Ascending aorta (tissue), 2 donors: ENCODE data around the gene GRPEL1. TPM values are rescaled to one million over a fixed set of nuclear protein-coding genes. Genes with fewer than 3 reads are reported as not detected.

Source experiments
- DNase-seq, 2 donors: peaks; one replicate each; pipeline ENCODE4 v3.0.0-alpha.2; 2019; ENCODE audit warnings: low spot score in 2 of 2
- H3K27ac ChIP-seq, 2 donors: fragments of 200-600 bp; sonication (generic); one replicate each; pipeline ENCODE4 v1.5.1; 2016 to 2017; ENCODE audit warnings: mild to moderate bottlenecking in 1 of 2
- H3K27me3 ChIP-seq: fragments of 200-600 bp; sonication (generic); one replicate; pipeline ENCODE4 v1.5.1; 2017
- H3K36me3 ChIP-seq, 2 donors: fragments of 200-600 bp; sonication (generic); one replicate each; pipeline ENCODE4 v1.5.1; 2016
- H3K4me1 ChIP-seq, 2 donors: fragments of 200-600 bp; sonication (generic); one replicate each; pipeline ENCODE4 v1.5.1; 2016 to 2017; ENCODE audit warnings: mild to moderate bottlenecking in 1 of 2
- H3K4me3 ChIP-seq, 2 donors: fragments of 200-600 bp; sonication (generic); one replicate each; pipeline ENCODE4 v1.5.1; 2016 to 2017; ENCODE audit warnings: mild to moderate bottlenecking in 1 of 2
- H3K9me3 ChIP-seq, 2 donors: fragments of 200-600 bp; sonication (generic); one replicate each; pipeline ENCODE4 v1.5.1; 2016
- intact Hi-C: fragments of 100-400 bp; cut with DNase I; formaldehyde crosslinking; loops from one replicate; pipeline ENCODE4 v1.15.1; 2023
- total RNA-seq: library from RNA; depleted of rRNA; stranded (reverse); fragments of >200 nt; gene quantifications from one replicate; pipeline ENCODE4 v1.1.0, GENCODE V29; 2016
- TF ChIP-seq, protein P1 (sequence below), 3 experiments: fragments of 200-600 bp in 2 of 3; fragments of 450-650 bp in 1 of 3; sonication (generic) in 2 of 3; IDR thresholded peaks; one replicate each; pipeline ENCODE4 v1.5.1; 2016 to 2019; ENCODE audit warnings: antibody characterized with exemption in 3 of 3, mild to moderate bottlenecking in 1 of 3, moderate library complexity in 1 of 3

Gene GRPEL1
- total RNA-seq, 1 donor from 2014 or later: 42.5 TPM

DNA sequence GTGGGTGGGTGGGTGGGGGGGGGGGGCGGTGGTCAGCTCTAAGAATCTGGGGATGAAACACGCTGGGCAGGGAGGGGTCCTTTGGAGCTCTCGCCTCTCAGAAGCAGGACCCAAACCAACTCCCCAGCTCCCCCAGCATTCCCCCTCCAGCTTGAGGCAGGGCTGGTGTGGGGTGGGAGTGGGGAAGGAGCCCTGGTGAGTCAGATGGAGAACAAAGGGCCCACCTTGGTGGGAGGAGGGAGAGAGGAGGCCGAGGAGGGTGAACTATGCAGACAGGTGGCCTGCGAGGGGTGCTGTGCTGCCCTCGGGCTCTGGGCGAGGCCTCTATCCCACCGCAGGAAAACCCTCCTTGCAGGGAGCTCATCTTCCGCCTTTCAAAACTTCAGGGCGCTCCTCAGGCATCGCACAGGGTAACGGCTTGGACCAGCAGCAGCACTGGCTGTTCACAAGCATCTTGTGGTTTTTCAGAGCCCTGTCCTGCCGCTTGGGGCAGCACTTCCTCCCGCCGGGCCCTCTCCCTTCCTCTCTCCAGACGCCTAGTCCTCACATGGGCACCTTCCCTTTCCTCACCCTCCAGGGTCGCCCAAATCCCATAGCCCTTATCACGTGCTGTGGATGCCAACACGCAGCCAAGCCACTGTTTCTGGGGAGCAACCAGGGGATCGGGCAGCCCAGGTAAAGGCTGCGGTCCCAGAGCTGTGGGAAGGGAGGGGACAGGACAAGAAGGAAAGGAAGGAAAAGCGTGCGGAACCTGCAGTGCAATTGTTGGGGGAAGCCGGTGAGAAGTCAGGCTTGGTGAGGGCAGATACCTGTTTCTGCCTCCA lies 34.0 kb upstream of the GRPEL1 start:
- Histone ChIP-seq H3K4me1 (peaks cover 5 to 20% of the 10 kb centered on the region in 2 donors), H3K27me3 (no peaks in the 10 kb centered on the region), H3K36me3 (no peaks in the 10 kb centered on the region), H3K4me3 (peak overlapping the region; percentile 57 to 70), H3K9me3 (no peaks in the 10 kb centered on the region), H3K27ac (peak overlapping the region; percentile 83 to 84)
- intact Hi-C loops: loop anchor here (2.0 to 10.0 kb wide), 5 partner anchors 33 to 833 kb away; partner anchors contain the start of genes GRPEL1, MAN2B2, SORCS2 and TADA2B
- peak in 1 of 2 donors; percentile 83 for DNase-seq
- TF ChIP-seq, protein P1, sequence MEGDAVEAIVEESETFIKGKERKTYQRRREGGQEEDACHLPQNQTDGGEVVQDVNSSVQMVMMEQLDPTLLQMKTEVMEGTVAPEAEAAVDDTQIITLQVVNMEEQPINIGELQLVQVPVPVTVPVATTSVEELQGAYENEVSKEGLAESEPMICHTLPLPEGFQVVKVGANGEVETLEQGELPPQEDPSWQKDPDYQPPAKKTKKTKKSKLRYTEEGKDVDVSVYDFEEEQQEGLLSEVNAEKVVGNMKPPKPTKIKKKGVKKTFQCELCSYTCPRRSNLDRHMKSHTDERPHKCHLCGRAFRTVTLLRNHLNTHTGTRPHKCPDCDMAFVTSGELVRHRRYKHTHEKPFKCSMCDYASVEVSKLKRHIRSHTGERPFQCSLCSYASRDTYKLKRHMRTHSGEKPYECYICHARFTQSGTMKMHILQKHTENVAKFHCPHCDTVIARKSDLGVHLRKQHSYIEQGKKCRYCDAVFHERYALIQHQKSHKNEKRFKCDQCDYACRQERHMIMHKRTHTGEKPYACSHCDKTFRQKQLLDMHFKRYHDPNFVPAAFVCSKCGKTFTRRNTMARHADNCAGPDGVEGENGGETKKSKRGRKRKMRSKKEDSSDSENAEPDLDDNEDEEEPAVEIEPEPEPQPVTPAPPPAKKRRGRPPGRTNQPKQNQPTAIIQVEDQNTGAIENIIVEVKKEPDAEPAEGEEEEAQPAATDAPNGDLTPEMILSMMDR (IDR thresholded peaks at IDR 0.05): peak; percentile 41 to 72 (median 69)

DNA sequence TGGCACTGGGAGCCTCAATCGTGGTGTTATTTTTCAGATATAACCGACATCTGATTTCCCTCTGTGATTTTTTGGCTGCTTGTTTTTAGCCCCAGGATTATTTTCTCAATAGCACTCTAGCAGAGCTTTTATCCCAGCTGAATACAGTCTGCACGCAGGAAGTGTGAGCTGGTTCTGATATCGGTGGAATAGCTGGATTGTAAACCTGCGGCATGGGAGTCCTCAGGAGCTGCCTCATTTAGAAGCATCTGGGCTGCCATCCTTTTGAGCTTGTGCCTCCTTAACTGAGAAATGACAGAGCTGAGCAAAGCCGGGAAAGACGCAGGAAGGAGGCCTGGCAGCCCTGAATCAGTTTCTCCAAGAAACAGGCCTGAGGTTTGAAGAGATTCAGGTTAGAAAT lies 28.4 kb upstream of the GRPEL1 start:
- no peak overlapping the region for H3K4me3 ChIP-seq
- DNase-seq: no peak

DNA sequence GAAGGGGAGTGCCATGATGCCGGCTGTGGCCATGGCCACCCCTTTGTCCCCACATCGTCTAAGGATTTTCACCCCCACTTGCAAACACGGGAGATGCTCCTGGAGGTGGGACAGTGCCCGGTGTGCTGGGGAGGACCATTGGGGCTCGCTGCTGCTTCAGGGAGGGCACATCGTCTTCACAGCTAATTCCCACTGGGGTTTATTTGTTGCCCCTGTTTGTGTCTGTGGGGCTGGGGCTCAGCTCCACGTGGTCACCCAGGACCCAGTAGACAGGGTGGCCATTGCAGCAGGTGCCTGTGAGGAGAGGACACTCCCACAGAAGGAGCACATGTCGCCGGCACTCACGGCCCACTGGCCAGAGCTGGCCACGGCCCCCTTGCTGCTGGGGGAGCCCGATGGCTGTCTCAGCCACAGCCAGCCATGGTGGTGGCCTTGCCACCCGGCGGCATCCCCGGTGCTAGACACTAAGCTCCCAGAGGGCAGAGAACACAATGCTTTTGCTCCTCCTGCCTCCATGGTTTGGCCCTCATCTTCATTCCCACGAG lies 27.8 kb upstream of the GRPEL1 start:
- H3K4me1 ChIP-seq: no peaks in the 10 kb centered on the region
- no peaks in the 10 kb centered on the region for H3K9me3 ChIP-seq
- DNase-seq: no peak
- no peak overlapping the region for H3K27ac ChIP-seq
- TF ChIP-seq, protein P1 (IDR thresholded peaks at IDR 0.05): no peak
- no peaks in the 10 kb centered on the region for H3K36me3 ChIP-seq
- no peaks in the 10 kb centered on the region for H3K27me3 ChIP-seq
- intact Hi-C loops: no loop called here
- H3K4me3 ChIP-seq: no peak overlapping the region

More for the DNA sequence above, 28.4 kb upstream of the GRPEL1 start:
- H3K27me3 ChIP-seq: no peaks in the 10 kb centered on the region
- H3K36me3 ChIP-seq: no peaks in the 10 kb centered on the region
- H3K9me3 ChIP-seq: no peaks in the 10 kb centered on the region
- TF ChIP-seq, protein P1 (IDR thresholded peaks at IDR 0.05): no peak
- no peaks in the 10 kb centered on the region for H3K4me1 ChIP-seq
- intact Hi-C loops: no loop called here
- no peak overlapping the region for H3K27ac ChIP-seq

DNA sequence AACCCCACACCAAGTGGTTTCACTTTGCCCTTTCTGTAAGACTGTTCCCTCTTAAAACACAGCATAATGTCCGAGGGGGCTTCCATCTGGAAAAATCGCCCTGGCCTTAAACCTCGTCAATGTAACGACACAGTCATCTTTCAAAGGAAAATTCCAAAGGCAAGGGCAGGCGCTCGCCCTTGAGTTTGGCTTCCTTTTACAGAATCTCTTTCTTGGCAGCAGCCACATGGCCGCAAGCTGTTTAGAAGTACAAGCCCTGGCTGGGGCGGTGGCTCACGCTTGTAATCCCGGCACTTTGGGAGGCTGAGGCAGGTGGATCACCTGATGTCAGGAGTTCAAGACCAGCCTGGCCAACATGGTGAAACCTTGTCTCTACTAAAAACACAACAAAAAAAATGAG lies 27.1 kb upstream of the GRPEL1 start:
- TF ChIP-seq, protein P1 (IDR thresholded peaks at IDR 0.05): no peak

DNA sequence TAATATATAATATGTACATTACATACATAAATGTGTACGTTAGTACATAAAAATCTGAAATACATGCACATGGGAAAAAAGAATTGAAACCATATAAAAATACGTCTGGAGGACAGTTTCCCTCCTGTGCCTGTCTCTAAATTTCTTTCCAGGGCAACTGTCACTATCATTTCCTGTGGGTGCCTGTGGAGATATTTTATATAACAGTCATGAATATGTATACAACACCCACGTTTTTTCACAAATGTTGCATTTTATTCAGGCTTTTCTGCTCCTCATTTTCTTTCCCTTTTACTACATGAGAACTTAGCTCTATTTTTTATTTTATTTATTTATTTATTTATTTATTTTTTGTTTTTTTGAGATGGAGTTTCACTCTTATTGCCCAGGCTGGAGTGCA lies 24.2 kb upstream of the GRPEL1 start:
- H3K36me3 ChIP-seq: no peaks in the 10 kb centered on the region
- no peak overlapping the region for H3K27ac ChIP-seq
- peaks cover 0 to 8% of the 10 kb centered on the region in 2 donors for H3K4me1 ChIP-seq
- H3K4me3 ChIP-seq: no peak overlapping the region
- H3K27me3 ChIP-seq: no peaks in the 10 kb centered on the region
- no peak for DNase-seq
- TF ChIP-seq, protein P1 (IDR thresholded peaks at IDR 0.05): no peak
- H3K9me3 ChIP-seq: no peaks in the 10 kb centered on the region
- intact Hi-C loops: no loop called here

More for the DNA sequence above, 27.1 kb upstream of the GRPEL1 start:
- intact Hi-C loops: no loop called here
- DNase-seq: no peak
- no peaks in the 10 kb centered on the region for H3K36me3 ChIP-seq
- no peaks in the 10 kb centered on the region for H3K9me3 ChIP-seq
- peaks cover 0 to under 1% of the 10 kb centered on the region in 2 donors for H3K4me1 ChIP-seq
- no peak overlapping the region for H3K4me3 ChIP-seq
- H3K27ac ChIP-seq: no peak overlapping the region
- H3K27me3 ChIP-seq: no peaks in the 10 kb centered on the region
